Hepatocyte (in vitro differentiated cells): ENCODE results near the gene PYGO2.

Experiments
- CTCF ChIP-seq: fragments of 200-600 bp; sonication (generic); IDR thresholded peaks from 2 replicates; pipeline ENCODE4 v1.5.1; 2016; ENCODE audit warnings: antibody characterized with exemption, mild to moderate bottlenecking; ENCODE audit not compliant: poor library complexity
- EZH2 ChIP-seq: fragments of 200-600 bp; sonication (generic); IDR thresholded peaks from 2 replicates; pipeline ENCODE4 v1.6.1; 2016; ENCODE audit warnings: antibody characterized with exemption, mild to moderate bottlenecking, borderline replicate concordance
- EZH2phosphoT487 ChIP-seq: fragments of 200-600 bp; sonication (generic); IDR thresholded peaks from one replicate; pipeline ENCODE4 v1.6.1; 2018; ENCODE audit warnings: antibody characterized with exemption, mild to moderate bottlenecking, low read depth, moderate library complexity; ENCODE audit not compliant: unreplicated experiment, severe bottlenecking

- TF ChIP-seq CTCF (no peak), EZH2phosphoT487 (no peak), EZH2 (no peak)
These were observed 35.4 kb downstream of the PYGO2 start for GRCh38 chr1:154926201-154926600.
